Gastroesophageal sphincter (tissue), 4 donors: ENCODE data around the gene RERE. TPM values are rescaled to one million over a fixed set of nuclear protein-coding genes. Genes with fewer than 3 reads are reported as not detected.

Experiments
- ATAC-seq: fragments of 150-250 bp; one replicate; pipeline ENCODE4 v1.9.1; 2016; ENCODE audit warnings: mild to moderate bottlenecking, moderate library complexity
- H3K27ac ChIP-seq, 4 donors: fragments of 200-600 bp; sonication (generic) in 3 of 4; 1 replicate in 3 of 4; 2 replicates in 1 of 4; pipeline ENCODE4 v1.5.1; 2016 to 2019
- H3K27me3 ChIP-seq: fragments of 200-600 bp; sonication (generic); one replicate; pipeline ENCODE4 v1.5.1; 2019
- H3K36me3 ChIP-seq, 2 donors: fragments of 200-600 bp; sonication (generic); one replicate each; pipeline ENCODE4 v1.5.1; 2019; ENCODE audit warnings: control low read depth in 1 of 2
- H3K4me1 ChIP-seq, 3 donors: fragments of 200-600 bp; sonication (generic); 1 replicate in 2 of 3; 2 replicates in 1 of 3; pipeline ENCODE4 v1.5.1; 2016 to 2019; ENCODE audit warnings: control low read depth in 2 of 3
- H3K4me3 ChIP-seq, 2 donors: fragments of 200-600 bp; sonication (generic); one replicate each; pipeline ENCODE4 v1.5.1; 2019; ENCODE audit warnings: mild to moderate bottlenecking in 1 of 2, moderate library complexity in 1 of 2
- H3K9me3 ChIP-seq, 3 donors: fragments of 200-600 bp; sonication (generic); one replicate each; pipeline ENCODE4 v1.5.1; 2017 to 2019; ENCODE audit warnings: control low read depth in 2 of 3
- CTCF ChIP-seq, 4 experiments: fragments of 200-600 bp in 2 of 4; fragments of 450-650 bp in 2 of 4; sonication (generic) in 1 of 4; IDR thresholded peaks; one replicate each; pipeline ENCODE4 v1.5.1; 2017 to 2019; ENCODE audit warnings: antibody characterized with exemption in 4 of 4, mild to moderate bottlenecking in 2 of 4, moderate library complexity in 2 of 4
- EP300 ChIP-seq: sonication (generic); formaldehyde crosslinking; IDR thresholded peaks from one replicate; pipeline ENCODE4 v1.6.1; 2017; ENCODE audit warnings: antibody characterized with exemption, mild to moderate bottlenecking
- POLR2A ChIP-seq, 2 donors: fragments of 450-650 bp; IDR thresholded peaks; one replicate each; pipeline ENCODE4 v1.6.1; 2017; ENCODE audit warnings: antibody characterized with exemption in 2 of 2, mild to moderate bottlenecking in 2 of 2, moderate library complexity in 1 of 2
- POLR2AphosphoS5 ChIP-seq: sonication (generic); formaldehyde crosslinking; IDR thresholded peaks from one replicate; pipeline ENCODE4 v1.6.1; 2017; ENCODE audit warnings: antibody characterized with exemption
- WGBS, 2 donors: methylation state at CpG; one replicate each; pipeline ENCODE4 v1.1.5; 2018; ENCODE audit warnings: low coverage in 1 of 2; 5-methylcytosine and 5-hydroxymethylcytosine counted together
- total RNA-seq, 4 donors: library from RNA; depleted of rRNA; stranded (reverse); fragments of >200 nt; gene quantifications; one replicate each; pipeline ENCODE4 v1.1.0, GENCODE V29; 2016

RERE gene
- total RNA-seq, 4 donors from 2014 or later: 112 to 212 (median 139) TPM

DNA sequence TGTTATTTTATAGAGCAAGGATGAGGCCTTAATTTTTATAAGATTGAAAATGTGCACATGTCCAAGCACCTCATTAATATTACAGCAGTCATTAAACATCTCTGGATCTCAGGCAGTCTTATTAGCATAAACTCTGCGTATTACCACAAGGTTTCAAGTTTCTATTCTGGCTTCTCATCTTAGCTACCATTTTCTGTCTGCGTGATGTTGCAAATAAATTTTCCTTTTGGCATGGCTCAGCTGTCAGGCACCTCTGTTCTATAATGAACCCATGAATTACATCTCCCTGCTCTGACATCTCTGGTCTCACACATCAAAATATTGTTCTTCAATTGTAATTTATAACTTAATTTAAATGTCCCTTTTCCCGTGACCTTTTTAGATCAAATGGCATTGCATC is 343.1 kb downstream of the RERE start:
- no peak for ATAC-seq
- H3K9me3 ChIP-seq: no peaks in the 10 kb centered on the region

GRCh38 chr1:8473891-8474300 is 343.5 kb downstream of the RERE start:
- no peaks in the 10 kb centered on the region for H3K27me3 ChIP-seq
- TF ChIP-seq POLR2A (IDR thresholded peaks at IDR 0.05): no peak
- TF ChIP-seq POLR2AphosphoS5: no peak
- TF ChIP-seq CTCF (IDR thresholded peaks at IDR 0.05): no peak
- no peak for TF ChIP-seq EP300
- WGBS, 2 donors: 60 to 70% methylated on average over 1 to 2 of the region's 2 CpGs
- no peak for ATAC-seq
- H3K36me3 ChIP-seq: no peaks in the 10 kb centered on the region
- no peak overlapping the region for H3K27ac ChIP-seq
- H3K9me3 ChIP-seq: no peaks in the 10 kb centered on the region
- H3K4me1 ChIP-seq: peaks cover 5 to 49% (median 6%) of the 10 kb centered on the region in 3 donors
- H3K4me3 ChIP-seq: no peak overlapping the region

More for the DNA sequence above, 343.1 kb downstream of the RERE start:
- Histone ChIP-seq H3K4me3 (no peak overlapping the region), H3K4me1 (peaks cover 5 to 49% (median 6%) of the 10 kb centered on the region in 3 donors), H3K36me3 (no peaks in the 10 kb centered on the region), H3K27me3 (no peaks in the 10 kb centered on the region), H3K27ac (no peak overlapping the region)
- WGBS, 2 donors: 29 to 71% methylated on average over 3 of the region's 3 CpGs
- TF ChIP-seq POLR2A (IDR thresholded peaks at IDR 0.05) (no peak), CTCF (IDR thresholded peaks at IDR 0.05) (no peak), POLR2AphosphoS5 (no peak), EP300 (no peak)

- H3K4me1 ChIP-seq: peaks cover 5 to 43% (median 6%) of the 10 kb centered on the region in 3 donors
- WGBS, 2 donors: 82 to 92% methylated on average over 3 to 4 of the region's 4 CpGs
- ATAC-seq: no peak
- no peak overlapping the region for H3K4me3 ChIP-seq
- H3K27me3 ChIP-seq: no peaks in the 10 kb centered on the region
- no peak overlapping the region for H3K27ac ChIP-seq
- no peaks in the 10 kb centered on the region for H3K36me3 ChIP-seq
- TF ChIP-seq POLR2AphosphoS5: no peak
- H3K9me3 ChIP-seq: no peaks in the 10 kb centered on the region
These were observed 344.1 kb downstream of the RERE start for GRCh38 chr1:8473121-8473875.

DNA sequence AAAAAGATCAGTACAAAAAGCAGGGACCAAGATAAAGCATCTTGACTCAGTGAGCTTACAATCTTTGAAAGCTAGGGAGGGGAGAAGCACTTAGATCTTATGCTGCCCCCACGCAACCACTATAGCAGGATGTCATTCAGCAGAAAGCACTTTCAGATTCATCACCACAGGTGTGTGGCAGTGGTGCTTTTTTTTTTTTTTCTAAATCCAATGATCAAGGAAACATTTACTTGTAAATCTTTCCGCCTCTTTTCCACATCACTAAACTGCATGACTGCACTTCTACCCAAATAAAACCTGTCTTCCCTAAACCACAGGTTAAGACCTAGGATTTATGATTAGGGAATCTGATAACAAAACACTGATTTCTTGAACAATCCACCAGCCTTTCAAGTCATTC is 344.8 kb downstream of the RERE start:
- H3K27me3 ChIP-seq: no peaks in the 10 kb centered on the region
- TF ChIP-seq EP300 (no peak), POLR2AphosphoS5 (no peak), POLR2A (IDR thresholded peaks at IDR 0.05) (no peak), CTCF (IDR thresholded peaks at IDR 0.05) (no peak)
- H3K36me3 ChIP-seq: no peaks in the 10 kb centered on the region
- no peak for ATAC-seq
- WGBS, 2 donors: 92 to 100% methylated on average over 2 of the region's 2 CpGs
- peaks cover 5 to 38% (median 6%) of the 10 kb centered on the region in 3 donors for H3K4me1 ChIP-seq
- no peak overlapping the region for H3K27ac ChIP-seq
- no peaks in the 10 kb centered on the region for H3K9me3 ChIP-seq
- no peak overlapping the region for H3K4me3 ChIP-seq

DNA sequence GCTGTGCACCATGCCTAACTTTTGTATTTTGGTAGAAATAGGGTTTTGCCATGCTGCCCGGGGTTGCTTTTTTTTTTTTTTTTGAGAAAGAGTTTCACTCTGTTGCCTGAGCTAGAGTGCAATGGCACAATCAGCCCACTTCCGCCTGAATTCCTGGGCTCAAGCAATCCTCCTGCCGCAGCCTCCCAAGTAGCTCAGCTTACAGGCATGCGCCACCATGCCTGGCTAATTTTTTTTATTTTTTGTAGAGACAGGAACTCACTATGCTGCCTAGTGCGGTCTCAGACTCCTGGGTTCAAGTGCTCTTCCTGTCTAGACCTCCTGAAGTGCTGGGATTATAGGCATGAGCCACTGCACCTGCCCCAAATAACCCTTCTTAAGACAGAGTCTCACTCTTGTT is 346.0 kb downstream of the RERE start:
- Histone ChIP-seq H3K4me1 (peaks cover 4 to 36% (median 4%) of the 10 kb centered on the region in 3 donors), H3K27ac (no peak overlapping the region), H3K27me3 (no peaks in the 10 kb centered on the region), H3K4me3 (no peak overlapping the region), H3K36me3 (no peaks in the 10 kb centered on the region), H3K9me3 (no peaks in the 10 kb centered on the region)
- no peak for ATAC-seq
- 94 to 100% methylated on average over 2 to 5 of the region's 5 CpGs for WGBS, 2 donors
- TF ChIP-seq CTCF (IDR thresholded peaks at IDR 0.05) (no peak), EP300 (no peak), POLR2AphosphoS5 (no peak), POLR2A (IDR thresholded peaks at IDR 0.05) (no peak)
